IPS-18a (cell line): Measurements from ENCODE around the gene CDK2AP2.
"Not testable (repeated sequence)": the region's sequence is repeated elsewhere in the genome, so short reads cannot be mapped to it uniquely, and the experiment has no call there.

Experiments used
- H3K27ac ChIP-seq: one replicate; pipeline ENCODE4 v1.5.1; 2013; ENCODE audit warnings: low read length
- H3K27me3 ChIP-seq: one replicate; pipeline ENCODE4 v1.6.1; 2013; ENCODE audit warnings: mild to moderate bottlenecking, low read length; ENCODE audit not compliant: control insufficient read depth, insufficient read depth
- H3K36me3 ChIP-seq: one replicate; pipeline ENCODE4 v1.6.1; 2013; ENCODE audit warnings: low read depth, low read length; ENCODE audit not compliant: control insufficient read depth
- H3K4me1 ChIP-seq: one replicate; pipeline ENCODE4 v1.6.1; 2013; ENCODE audit warnings: low read depth, low read length; ENCODE audit not compliant: control insufficient read depth
- H3K4me3 ChIP-seq: one replicate; pipeline ENCODE4 v1.5.1; 2013; ENCODE audit warnings: low read length
- H3K9ac ChIP-seq: one replicate; pipeline ENCODE4 v1.6.1; 2013; ENCODE audit warnings: mild to moderate bottlenecking, low read length, moderate library complexity
- H3K9me3 ChIP-seq: one replicate; pipeline ENCODE4 v1.6.1; 2013; ENCODE audit warnings: low read depth, low read length; ENCODE audit not compliant: control insufficient read depth

The CDK2AP2 gene

GRCh38 chr11:67482275-67482826 lies 25.6 kb downstream of the CDK2AP2 start:
- H3K36me3 ChIP-seq = no peaks in the 10 kb centered on the region
- H3K9me3 ChIP-seq = no peaks in the 10 kb centered on the region
- peak overlapping the region; percentile 22 for H3K9ac ChIP-seq
- H3K4me1 ChIP-seq = no peaks in the 10 kb centered on the region
- H3K27ac ChIP-seq = no peak overlapping the region
- peaks cover 13% of the 10 kb centered on the region for H3K27me3 ChIP-seq
- H3K4me3 ChIP-seq = peak overlapping the region; percentile 67

GRCh38 chr11:67477344-67478050 lies 30.5 kb downstream of the CDK2AP2 start:
- not testable (repeated sequence) for H3K27me3 ChIP-seq, H3K9me3 ChIP-seq, H3K4me3 ChIP-seq, H3K4me1 ChIP-seq, H3K27ac ChIP-seq, H3K9ac ChIP-seq, H3K36me3 ChIP-seq

GRCh38 chr11:67476692-67477091 lies 31.3 kb downstream of the CDK2AP2 start:
- not testable (repeated sequence) for H3K36me3 ChIP-seq

GRCh38 chr11:67472882-67473281 lies 35.1 kb downstream of the CDK2AP2 start:
- no peaks in the 10 kb centered on the region for H3K4me1 ChIP-seq
- no peaks in the 10 kb centered on the region for H3K27me3 ChIP-seq
- no peaks in the 10 kb centered on the region for H3K36me3 ChIP-seq
- H3K9me3 ChIP-seq = no peaks in the 10 kb centered on the region
- no peak overlapping the region for H3K9ac ChIP-seq
- H3K27ac ChIP-seq = no peak overlapping the region
- no peak overlapping the region for H3K4me3 ChIP-seq

More at GRCh38 chr11:67476692-67477091, 31.3 kb downstream of the CDK2AP2 start:
- H3K27me3 ChIP-seq, H3K4me1 ChIP-seq, H3K9me3 ChIP-seq, H3K4me3 ChIP-seq, H3K27ac ChIP-seq, H3K9ac ChIP-seq: not testable (repeated sequence)

- Histone ChIP-seq H3K27ac (no peak overlapping the region), H3K4me1 (no peaks in the 10 kb centered on the region), H3K9me3 (no peaks in the 10 kb centered on the region), H3K27me3 (no peaks in the 10 kb centered on the region), H3K36me3 (no peaks in the 10 kb centered on the region), H3K4me3 (no peak overlapping the region), H3K9ac (no peak overlapping the region)
Measured at GRCh38 chr11:67470337-67471002, 37.5 kb downstream of the CDK2AP2 start.

- Histone ChIP-seq H3K27me3 (no peaks in the 10 kb centered on the region), H3K9ac (peak overlapping the region; percentile 28), H3K9me3 (no peaks in the 10 kb centered on the region), H3K4me3 (peak overlapping the region; percentile 68), H3K36me3 (no peaks in the 10 kb centered on the region), H3K4me1 (no peaks in the 10 kb centered on the region), H3K27ac (no peak overlapping the region)
Measured at GRCh38 chr11:67469508-67469811, 38.5 kb downstream of the CDK2AP2 start.

GRCh38 chr11:67468759-67469507 lies 39.0 kb downstream of the CDK2AP2 start, which contains the start of gene TMEM134:
TSS of gene TMEM134 (minus strand) at chr11:67469251. CDS start at chr11:67469192, 59 bp downstream.
- Histone ChIP-seq H3K27ac (no peak within 1 kb of the TSS), H3K36me3 (no peaks in the 10 kb centered on the region), H3K9me3 (no peaks in the 10 kb centered on the region), H3K9ac (peak within 1 kb of the TSS; percentile 69), H3K27me3 (no peaks in the 10 kb centered on the region), H3K4me1 (peaks cover 5% of the 10 kb centered on the region), H3K4me3 (peak within 1 kb of the TSS; percentile 78)

- no peaks in the 10 kb centered on the region for H3K36me3 ChIP-seq
- peak overlapping the region; percentile 69 for H3K9ac ChIP-seq
- H3K9me3 ChIP-seq = no peaks in the 10 kb centered on the region
- H3K4me3 ChIP-seq = peak overlapping the region; percentile 78
- no peak overlapping the region for H3K27ac ChIP-seq
- peaks cover 7% of the 10 kb centered on the region for H3K4me1 ChIP-seq
- no peaks in the 10 kb centered on the region for H3K27me3 ChIP-seq
Measured at GRCh38 chr11:67468456-67468758, 39.6 kb downstream of the CDK2AP2 start.

- Histone ChIP-seq H3K4me1 (peaks cover 7% of the 10 kb centered on the region), H3K36me3 (no peaks in the 10 kb centered on the region), H3K9me3 (no peaks in the 10 kb centered on the region), H3K4me3 (peak overlapping the region; percentile 78), H3K27me3 (no peaks in the 10 kb centered on the region), H3K27ac (no peak overlapping the region), H3K9ac (peak overlapping the region; percentile 69)
Measured at GRCh38 chr11:67468056-67468455, 39.9 kb downstream of the CDK2AP2 start.

GRCh38 chr11:67466962-67467771 lies 40.8 kb downstream of the CDK2AP2 start:
- Histone ChIP-seq H3K27ac (no peak overlapping the region), H3K9ac (no peak overlapping the region), H3K27me3 (no peaks in the 10 kb centered on the region), H3K36me3 (no peaks in the 10 kb centered on the region), H3K4me3 (no peak overlapping the region), H3K4me1 (peaks cover 7% of the 10 kb centered on the region), H3K9me3 (no peaks in the 10 kb centered on the region)

- H3K27ac ChIP-seq = no peak overlapping the region
- H3K36me3 ChIP-seq = no peaks in the 10 kb centered on the region
- H3K4me3 ChIP-seq = no peak overlapping the region
- no peaks in the 10 kb centered on the region for H3K27me3 ChIP-seq
- peaks cover 7% of the 10 kb centered on the region for H3K4me1 ChIP-seq
- H3K9ac ChIP-seq = no peak overlapping the region
- H3K9me3 ChIP-seq = no peaks in the 10 kb centered on the region
Measured at GRCh38 chr11:67466367-67466766, 41.6 kb downstream of the CDK2AP2 start.
